Left forelimb (tissue), 1 donor: ENCODE results near the gene FIZ1.

Source experiments
- DNase-seq: peaks from one replicate; pipeline ENCODE4 v3.0.0-alpha.2; 2018; ENCODE audit warnings: low spot score

Gene FIZ1, protein sequence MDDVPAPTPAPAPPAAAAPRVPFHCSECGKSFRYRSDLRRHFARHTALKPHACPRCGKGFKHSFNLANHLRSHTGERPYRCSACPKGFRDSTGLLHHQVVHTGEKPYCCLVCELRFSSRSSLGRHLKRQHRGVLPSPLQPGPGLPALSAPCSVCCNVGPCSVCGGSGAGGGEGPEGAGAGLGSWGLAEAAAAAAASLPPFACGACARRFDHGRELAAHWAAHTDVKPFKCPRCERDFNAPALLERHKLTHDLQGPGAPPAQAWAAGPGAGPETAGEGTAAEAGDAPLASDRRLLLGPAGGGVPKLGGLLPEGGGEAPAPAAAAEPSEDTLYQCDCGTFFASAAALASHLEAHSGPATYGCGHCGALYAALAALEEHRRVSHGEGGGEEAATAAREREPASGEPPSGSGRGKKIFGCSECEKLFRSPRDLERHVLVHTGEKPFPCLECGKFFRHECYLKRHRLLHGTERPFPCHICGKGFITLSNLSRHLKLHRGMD

DNA sequence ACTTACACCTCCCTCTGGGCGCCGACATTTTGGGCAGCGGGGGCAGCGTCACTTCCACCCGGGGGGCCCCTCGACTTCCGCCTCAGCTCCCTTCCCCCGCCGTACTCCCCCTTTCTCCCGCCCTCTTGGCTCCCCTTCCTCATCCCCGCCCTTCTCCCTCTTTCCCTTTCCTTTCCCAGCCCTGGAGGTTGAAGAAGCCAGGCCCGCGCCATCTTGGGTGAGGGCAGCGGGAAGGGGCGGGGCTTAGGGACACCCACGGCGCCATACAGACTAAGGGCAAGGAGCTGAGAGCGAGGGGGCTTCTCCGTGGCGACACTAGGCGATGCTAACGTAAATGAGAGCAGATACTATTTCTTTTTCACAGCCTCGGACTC, at the start of gene FIZ1:
Gene FIZ1 (minus strand): TSS at position 50 of the 374 bp plus-strand sequence. CDS start 1,652 bp downstream, outside the sequence.
- peak; percentile 100 for DNase-seq

DNA sequence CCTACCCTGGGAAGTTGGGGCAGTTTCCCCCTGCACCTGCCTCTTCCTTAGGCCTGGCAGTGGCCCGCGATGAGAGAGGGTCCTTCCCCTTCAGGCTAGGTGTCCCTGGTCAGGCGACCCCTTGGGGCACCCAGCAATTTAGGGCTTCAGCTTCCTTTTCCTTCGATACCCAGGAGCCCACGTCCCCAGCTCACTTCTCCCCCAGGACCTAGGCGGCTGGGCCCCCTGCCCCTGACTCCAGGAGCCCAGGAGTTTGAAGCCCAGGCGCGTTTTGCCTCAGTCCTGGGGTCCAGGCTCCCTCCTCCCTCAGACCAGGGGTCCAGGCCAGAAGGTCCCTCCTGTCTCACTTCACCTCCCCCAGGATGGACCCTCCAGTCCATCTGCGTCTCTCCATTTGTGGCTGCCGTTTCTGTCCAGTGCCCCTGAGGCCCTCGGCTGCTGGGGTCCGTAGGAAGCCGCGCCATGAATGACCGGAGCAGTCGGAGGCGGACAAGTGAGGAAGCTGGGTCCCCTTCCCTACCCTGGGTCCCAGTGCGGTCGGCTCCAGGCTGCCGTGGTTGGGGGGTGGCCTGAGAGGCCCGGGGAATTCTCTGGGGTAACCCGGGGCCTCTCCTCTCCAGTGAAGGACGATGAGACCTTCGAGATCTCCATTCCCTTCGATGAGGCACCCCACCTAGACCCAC, 49.4 kb upstream of the FIZ1 start:
- DNase-seq = no peak

DNA sequence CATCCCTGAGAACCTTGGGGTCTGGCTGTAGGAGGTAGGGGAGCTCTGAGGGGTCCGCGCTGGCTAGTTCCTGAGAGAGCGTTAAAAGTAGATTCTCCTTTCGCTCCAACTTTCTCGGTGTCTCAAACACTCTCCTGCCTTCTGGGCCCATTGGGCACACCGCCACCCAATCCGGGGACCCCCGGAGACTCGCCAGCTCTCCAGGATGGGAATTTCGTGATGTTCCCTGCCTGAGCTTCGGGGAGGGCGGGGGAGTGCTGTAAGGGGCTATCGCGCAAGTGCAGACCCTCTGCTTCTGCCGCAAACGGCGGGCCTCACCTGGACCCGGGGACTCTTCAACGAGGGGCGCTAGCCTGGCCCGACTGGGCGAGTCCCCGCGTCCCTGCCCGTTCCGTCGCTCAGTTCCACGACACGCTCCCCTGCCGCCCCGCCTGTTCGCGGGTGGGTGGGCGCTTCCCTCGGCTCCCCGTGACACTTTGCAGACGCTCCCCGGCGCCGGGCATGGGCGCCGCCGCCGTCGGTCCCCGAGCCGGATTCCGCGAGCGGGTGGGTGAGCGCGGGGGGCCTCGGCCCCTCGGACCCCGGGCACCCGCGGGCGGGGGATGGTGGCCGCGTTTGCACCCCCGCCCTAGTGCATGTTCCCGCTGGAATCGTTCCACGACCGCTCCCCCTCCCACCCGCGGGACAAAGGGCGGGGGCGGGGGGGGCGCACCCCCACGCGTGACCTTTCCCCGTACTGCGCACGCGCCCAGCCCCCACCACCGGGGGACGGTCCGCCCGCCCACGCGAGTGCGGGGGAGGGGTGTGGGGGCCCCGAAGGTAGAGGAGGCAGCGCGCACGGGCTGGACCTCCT, 48.6 kb upstream of the FIZ1 start, which contains the start of gene CCDC106:
Gene CCDC106 (plus strand): TSS at position 481 of the 853 bp plus-strand sequence. CDS start 835 bp downstream, outside the sequence.
- DNase-seq = peak; percentile 92

DNA sequence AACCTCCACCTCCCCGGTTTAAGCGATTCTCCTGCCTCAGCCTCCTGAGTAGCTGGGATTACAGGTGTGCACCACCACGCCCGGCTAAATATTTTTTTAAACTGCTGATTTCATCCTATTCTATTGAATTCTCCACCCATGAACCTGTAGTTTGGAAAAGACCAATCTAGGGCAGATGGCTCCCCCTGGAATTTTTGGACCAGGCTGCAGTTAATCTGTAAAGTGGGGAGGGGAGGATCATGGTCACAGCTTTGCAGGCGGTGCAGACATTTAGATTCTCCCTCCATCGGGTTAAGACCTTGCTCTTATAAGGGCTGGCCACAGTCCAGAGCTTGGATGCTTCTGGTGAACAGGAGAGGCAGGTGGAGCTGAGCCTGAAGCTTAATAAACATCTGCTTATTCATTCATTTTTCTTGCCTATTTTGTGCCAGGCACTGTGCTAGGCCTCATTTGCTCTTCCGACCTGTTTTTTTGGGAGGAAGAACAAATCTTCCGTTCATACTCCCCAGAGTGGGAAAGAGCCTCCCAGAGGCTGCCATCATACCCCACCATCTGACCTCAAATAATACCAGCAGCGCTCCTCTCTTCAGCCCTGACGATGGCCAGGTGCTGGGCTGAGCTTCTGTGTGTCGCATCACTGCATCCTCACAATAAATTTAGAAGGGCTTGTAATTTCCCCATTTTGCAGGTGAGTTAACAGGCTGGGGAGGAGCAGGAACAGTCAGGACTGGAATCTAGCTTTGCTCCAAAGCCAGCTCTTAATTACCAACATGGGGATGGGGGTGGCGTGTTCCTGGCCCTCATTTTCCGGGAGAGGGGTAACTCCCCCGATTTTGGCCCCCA, 47.8 kb upstream of the FIZ1 start:
- no peak for DNase-seq

DNA sequence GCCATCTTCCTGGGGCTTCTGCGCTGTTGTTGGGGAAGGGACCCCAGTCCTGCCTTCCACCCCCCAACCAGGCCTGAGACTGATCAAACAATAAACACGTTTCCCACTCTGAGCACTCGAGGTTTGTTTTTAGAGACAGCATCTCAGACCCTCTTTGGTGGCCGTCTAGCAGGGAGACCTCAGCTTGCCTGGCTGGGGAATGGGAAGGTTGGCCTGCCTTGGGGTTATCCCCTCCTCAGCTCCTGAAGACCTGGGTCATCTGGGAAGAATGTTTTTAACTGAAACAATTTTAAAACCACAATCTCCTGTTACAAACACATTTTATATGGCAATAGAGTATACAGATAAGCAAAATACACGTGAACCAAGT, 46.2 kb upstream of the FIZ1 start:
- DNase-seq = no peak

DNA sequence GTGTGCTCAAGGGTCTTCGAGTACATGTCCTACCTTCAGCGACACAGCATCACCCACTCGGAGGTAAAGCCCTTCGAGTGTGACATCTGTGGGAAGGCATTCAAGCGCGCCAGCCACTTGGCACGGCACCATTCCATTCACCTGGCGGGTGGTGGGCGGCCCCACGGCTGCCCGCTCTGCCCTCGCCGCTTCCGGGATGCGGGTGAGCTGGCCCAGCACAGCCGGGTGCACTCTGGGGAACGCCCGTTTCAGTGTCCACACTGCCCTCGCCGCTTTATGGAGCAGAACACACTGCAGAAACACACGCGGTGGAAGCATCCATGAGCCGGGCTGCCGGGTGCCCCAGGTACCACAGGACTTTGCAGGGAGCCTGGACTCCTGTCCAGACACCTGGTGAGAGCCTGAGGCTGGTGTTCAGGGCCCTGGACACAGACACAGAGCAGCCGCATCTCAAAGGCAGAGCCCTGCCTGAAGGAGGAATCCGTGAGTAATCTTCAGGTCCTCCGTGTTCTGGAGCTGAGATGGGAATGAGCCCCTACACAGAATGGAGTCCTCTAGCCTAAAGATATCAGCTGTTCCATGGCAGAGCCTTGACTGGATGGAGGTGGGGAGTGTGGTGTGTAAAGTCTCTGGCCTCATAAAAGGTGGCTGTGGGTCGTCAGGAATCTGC, 45.7 kb upstream of the FIZ1 start:
- DNase-seq = no peak

DNA sequence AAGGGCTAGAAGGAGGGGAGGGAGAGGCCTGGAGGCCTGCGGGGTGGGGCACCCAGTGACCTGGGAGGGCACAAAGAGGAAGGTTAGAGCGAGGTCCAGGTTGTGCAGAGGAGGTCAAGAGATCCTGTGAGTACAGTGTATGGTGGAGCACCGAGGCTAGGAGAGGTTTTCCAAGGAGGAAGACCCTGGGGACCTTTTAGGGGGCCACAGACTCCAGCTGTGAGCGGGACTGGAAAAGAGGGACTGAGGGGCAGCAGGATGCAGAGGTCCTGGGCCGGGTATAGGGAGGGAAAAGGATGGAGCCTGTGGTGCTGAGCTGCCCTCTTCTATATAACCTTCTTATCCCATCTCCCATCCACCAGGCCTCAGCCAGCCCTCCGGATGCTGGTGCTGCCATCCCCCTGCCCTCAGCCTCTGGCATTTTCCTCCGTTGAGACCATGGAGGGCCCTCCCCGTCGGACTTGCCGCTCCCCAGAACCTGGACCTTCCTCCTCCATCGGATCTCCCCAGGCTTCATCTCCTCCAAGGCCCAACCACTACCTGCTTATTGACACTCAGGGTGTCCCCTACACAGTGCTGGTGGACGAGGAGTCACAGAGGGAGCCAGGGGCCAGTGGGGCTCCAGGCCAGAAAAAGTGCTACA, 45.0 kb upstream of the FIZ1 start:
- no peak for DNase-seq

DNA sequence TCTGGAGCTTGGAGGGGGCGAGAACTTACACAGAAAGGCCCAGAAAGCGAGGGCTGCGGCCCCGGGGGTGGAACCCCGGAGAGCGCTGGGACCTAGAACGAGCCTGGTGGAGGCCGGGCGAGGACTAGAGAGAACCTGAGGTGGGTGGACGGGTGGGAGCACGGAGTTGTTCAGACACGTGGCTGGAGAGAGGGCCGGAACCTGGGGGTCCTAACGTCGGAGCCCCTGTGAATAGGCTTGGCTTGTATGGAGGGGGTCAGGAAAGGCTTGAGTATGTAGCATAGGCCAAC, 44.5 kb upstream of the FIZ1 start:
- no peak for DNase-seq

DNA sequence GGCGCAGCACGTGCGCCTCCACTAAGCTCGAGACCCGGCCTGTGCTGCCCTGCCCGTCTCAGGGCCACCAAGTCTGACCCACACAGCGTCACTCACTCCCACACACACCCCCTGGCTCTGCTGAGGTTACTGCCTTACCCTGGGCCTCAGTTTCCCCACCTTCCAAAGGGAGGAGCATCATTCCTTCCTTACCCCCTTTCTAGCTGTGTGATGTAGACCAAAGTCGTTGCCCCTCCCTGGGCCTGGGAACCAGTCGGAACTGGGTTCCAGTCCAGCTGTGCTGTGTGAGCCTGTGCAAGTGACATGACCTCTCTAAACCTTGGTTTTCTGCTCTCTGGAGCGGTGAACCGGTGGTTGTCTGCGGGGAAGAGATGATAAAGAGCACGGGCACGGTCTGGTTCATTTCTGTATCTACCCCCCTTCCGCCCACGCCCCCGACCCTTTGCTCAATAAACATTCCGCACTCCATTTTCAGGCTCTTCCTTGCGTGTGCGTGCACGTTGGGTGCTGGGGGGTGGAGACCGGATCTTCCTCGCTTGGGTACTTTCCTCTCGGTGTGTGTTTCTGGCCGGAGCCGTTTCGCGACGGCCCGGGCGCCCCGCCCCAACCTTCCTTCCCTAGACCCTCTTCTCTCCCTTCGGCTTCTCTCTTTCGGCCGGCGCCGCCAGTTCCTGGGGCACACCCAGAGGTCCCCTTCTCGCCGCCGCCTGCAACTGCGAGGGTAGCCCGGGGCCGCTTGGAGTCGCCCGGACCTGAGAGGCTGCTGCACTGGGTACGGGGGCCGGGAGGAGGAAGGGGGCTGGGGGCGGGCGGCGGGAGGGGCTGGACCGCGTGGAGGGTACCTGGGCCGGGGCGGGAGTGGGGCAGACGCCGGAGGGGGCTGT, 43.9 kb upstream of the FIZ1 start, which contains the start of gene ZNF581:
Gene ZNF581 (plus strand): TSS at position 647 of the 884 bp plus-strand sequence. CDS start 923 bp downstream, outside the sequence.
- DNase-seq = peak; percentile 83

DNA sequence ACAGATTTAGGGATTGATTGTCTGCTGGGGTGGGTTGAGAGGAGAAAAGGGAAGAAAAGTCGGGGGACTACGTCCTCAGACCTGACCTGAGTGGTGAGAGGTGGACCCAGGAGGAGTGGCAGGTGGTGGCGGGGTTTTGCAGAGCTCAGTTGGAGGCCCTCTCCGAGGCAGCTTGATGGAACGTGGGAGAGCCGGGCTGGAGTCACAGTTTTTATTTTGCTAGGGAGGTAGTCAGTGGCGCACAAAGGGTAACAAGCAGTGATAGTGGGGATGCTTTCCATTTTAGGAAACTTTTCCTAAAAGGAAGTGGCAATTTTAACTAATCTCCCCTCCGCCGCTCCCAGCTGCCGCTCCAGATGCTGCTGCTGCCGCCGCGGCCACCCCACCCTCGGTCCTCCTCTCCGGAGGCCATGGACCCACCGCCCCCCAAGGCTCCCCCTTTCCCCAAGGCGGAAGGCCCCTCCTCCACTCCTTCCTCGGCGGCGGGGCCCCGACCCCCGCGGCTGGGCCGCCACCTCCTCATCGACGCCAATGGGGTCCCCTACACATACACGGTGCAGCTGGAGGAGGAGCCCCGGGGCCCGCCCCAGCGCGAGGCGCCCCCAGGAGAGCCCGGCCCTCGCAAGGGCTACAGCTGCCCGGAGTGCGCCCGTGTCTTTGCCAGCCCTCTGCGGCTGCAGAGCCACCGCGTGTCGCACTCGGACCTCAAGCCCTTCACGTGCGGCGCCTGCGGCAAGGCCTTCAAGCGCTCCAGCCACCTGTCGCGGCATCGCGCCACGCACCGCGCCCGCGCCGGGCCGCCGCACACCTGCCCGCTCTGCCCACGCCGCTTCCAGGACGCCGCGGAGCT, 43.1 kb upstream of the FIZ1 start:
- peak; percentile 64 for DNase-seq

DNA sequence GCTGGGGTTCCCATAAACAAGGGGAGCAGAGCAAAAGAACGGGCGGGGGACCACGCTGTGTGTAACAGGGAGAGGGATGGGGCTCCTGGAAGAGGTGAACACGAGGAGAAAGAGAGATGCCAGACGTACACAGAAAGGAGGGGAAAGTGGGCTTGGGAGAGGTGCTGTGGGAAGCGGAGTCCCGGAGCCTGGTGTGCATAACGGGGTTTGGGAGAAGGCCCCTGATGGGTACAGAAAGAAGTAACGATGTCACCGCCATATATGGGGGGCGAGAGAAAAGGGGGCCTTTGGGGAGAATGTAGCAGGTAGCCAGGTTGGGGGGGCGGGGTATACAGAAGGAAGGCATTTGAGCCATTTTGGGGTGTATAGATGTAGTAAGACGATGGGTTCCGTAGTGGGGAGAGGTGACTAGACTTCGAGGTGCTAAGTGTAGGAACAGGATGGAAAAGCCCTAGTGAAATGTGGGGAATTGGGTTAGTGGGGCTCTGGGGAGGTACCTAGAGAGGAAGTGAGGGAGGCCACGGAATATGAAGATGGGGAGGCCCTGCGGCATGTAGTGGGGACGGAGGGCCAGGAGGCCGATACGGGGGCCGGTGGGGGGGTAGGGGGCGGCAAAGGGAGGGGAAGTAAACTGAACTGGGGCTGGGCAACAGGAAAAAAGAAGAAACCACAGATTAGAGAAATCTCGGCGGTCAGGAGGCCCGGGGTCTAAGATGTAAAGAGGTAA, 42.3 kb upstream of the FIZ1 start:
- peak; percentile 65 for DNase-seq

DNA sequence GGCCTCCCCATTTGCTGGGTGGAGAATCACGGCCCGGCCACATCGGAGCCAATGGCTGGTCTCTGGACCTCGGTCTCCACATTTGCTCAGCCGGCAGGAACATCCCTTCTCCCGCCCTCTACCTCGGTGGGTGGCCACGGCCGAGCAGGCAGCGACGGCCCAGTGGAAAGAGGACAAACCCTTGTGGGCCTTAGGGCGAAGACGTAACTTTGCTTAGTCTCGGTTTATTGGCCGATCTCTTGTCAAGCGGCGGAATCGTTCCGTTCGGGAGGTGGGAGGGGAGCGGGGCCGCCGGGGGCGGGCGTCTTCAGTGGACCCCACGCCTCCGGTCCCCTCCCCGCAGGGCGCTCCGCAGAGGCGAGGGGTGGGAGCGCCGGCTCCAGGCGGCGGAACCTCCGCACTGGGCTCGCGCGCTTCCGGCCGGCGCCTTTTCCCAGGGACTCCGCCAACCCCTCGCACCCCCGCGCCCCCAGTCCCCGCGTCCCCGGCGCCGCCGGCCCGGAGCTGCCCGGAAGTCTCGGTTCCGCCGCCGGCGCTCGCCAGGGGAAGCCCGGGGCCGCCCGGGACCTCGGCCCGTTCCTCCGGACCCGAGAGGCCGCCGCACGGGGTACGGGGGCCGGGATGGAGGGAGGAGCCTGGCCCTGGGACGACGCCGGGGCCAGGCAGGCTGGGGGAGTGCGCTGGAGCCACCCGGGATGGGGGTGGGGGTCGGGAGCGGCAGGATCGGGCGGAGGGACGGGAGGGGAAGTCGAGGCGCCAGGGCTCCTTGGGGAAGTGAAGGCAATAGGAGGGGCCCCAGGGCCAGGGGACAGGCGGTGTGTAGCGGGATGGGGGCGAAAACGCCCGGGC, 41.5 kb upstream of the FIZ1 start, which contains the start of gene ZNF580:
Gene ZNF580 (plus strand): TSS at position 426 of the 849 bp plus-strand sequence. CDS start 1,507 bp downstream, outside the sequence.
- peak; percentile 88 for DNase-seq

DNA sequence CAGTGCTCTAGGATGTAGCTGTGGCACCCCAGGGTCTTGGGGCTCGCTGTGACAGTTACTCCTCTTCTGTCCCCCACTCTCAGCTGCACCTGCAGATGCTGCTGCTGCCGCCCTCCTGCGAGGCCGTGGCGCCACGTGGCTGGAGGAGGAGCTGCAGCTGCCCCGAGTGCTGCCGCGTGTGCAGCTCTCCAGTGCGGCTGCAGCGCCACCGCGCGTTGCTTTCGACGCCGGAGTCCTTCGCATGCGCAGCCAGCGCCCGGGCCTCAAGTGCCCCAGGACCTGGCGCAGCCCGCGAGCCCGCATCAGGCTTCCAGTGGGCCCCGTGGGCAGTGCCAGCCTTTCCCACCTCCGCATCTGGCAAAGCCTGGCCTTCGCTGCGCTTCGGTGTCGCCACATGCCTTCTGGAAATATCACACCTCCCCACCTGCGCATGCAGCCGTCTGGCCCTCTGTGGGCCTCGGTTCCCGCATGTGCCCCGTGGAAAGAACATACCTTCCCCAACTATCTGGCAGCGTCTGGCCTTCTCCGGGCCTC, 40.8 kb upstream of the FIZ1 start:
- no peak for DNase-seq

DNA sequence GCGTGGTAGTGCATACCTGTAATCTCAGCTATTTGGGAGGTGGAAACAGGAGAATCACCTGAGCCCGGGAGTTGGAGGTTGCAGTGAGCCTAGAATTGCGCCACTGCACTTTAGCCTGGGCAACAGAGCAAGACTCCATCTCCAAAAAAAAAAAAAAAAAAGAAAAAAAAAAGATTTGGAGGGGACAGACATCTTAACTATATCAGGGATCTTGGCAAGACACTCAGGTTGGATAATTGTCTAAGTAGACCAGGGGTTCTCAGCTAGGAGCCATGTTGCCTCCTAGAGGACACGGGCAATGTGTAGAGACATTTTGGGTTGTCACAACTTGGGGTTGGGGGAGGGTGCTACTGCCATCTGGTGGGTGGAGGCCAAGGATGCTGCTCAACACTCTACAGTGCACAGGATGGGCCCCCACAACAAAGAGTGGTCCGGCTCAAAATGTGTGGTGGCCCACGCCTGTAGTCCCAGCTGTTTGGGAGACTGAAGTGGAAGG, 39.6 kb upstream of the FIZ1 start:
- DNase-seq = no peak

DNA sequence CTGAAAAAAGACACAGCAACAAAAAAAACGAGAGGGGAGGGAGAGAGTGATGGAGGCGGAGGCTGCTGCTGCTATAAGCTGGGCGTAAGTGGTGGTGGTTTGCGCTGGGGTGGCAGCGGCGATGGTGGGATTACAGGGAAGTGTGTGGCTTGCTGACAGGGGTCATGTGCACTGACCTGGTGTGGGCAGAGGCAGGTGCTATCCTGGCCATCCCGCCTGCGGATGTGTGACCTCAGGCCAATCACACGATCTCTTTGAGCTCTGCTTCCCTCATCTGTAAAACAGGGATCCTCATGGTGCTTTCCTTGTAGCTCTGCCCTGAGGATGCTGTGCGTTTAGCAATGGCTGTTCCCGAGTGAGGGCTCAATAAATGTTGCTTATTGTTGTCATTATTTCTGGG, 38.2 kb upstream of the FIZ1 start:
- DNase-seq = no peak

DNA sequence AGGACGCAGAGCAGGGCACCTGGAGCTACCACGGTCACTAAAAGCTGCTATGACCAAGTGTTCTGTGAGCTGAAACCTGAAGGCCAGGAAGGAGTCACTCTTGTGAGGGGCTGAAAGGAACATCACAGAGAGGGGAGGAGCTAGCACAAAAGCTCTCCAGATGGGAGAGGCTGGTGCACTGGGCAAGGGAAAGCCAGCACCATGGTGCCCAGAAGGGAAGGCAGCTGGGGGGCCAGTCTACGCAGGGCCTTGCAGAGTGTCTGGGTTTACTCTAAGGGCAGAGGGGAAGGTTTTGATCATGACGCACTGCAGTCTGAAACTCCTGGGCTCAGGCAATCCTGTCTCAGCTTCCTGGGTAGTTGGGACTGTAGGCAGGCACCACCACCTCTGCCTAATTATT, 37.4 kb upstream of the FIZ1 start:
- DNase-seq = no peak
